ENCODE data around the gene BMERB1.
A peak's percentile ranks its signal among the peaks of the same experiment; 100 is the strongest.
"Not testable (repeated sequence)": the region's sequence is repeated elsewhere in the genome, so short reads cannot be mapped to it uniquely, and the experiment has no call there.

BMERB1 gene

GRCh38 chr16:15542734-15543347 lies 108.5 kb downstream of the BMERB1 start:
- DNase-seq (ENCODE audit: low spot score): no peak
- Mint-ChIP-seq H3K27me3 (ENCODE audit: low read depth) (no peaks in the 10 kb centered on the region), H3K4me3 (no peak overlapping the region), H3K9me3 (no peaks in the 10 kb centered on the region), H3K27ac (no peak overlapping the region), H3K36me3 (ENCODE audit: low read depth) (no peaks in the 10 kb centered on the region), H3K4me1 (ENCODE audit: low read depth) (peaks cover 2% of the 10 kb centered on the region)

- Mint-ChIP-seq H3K36me3 (ENCODE audit: low read depth) (no peaks in the 10 kb centered on the region), H3K9me3 (no peaks in the 10 kb centered on the region), H3K27ac (no peak overlapping the region), H3K27me3 (ENCODE audit: low read depth) (no peaks in the 10 kb centered on the region), H3K4me3 (no peak overlapping the region), H3K4me1 (ENCODE audit: low read depth) (peaks cover 2% of the 10 kb centered on the region)
- DNase-seq (ENCODE audit: low spot score): no peak
Measured at GRCh38 chr16:15544405-15544804, 110.0 kb downstream of the BMERB1 start.

GRCh38 chr16:15545544-15545943 lies 111.2 kb downstream of the BMERB1 start:
- no peaks in the 10 kb centered on the region for H3K9me3 Mint-ChIP-seq
- H3K36me3 Mint-ChIP-seq (ENCODE audit: low read depth): no peaks in the 10 kb centered on the region
- H3K27me3 Mint-ChIP-seq (ENCODE audit: low read depth): no peaks in the 10 kb centered on the region
- H3K27ac Mint-ChIP-seq: no peak overlapping the region
- peaks cover 2% of the 10 kb centered on the region for H3K4me1 Mint-ChIP-seq (ENCODE audit: low read depth)
- DNase-seq (ENCODE audit: low spot score): no peak
- H3K4me3 Mint-ChIP-seq: no peak overlapping the region

GRCh38 chr16:15547072-15547767 lies 112.8 kb downstream of the BMERB1 start:
- H3K27ac Mint-ChIP-seq; H3K27me3 Mint-ChIP-seq (ENCODE audit: low read depth); DNase-seq (ENCODE audit: low spot score); H3K4me3 Mint-ChIP-seq; H3K4me1 Mint-ChIP-seq (ENCODE audit: low read depth); H3K36me3 Mint-ChIP-seq (ENCODE audit: low read depth); H3K9me3 Mint-ChIP-seq: not testable (repeated sequence)

- Mint-ChIP-seq H3K27me3 (ENCODE audit: low read depth) (no peaks in the 10 kb centered on the region), H3K4me1 (ENCODE audit: low read depth) (peaks cover 2% of the 10 kb centered on the region), H3K36me3 (ENCODE audit: low read depth) (no peaks in the 10 kb centered on the region), H3K27ac (no peak overlapping the region), H3K4me3 (no peak overlapping the region), H3K9me3 (no peaks in the 10 kb centered on the region)
- no peak for DNase-seq (ENCODE audit: low spot score)
Measured at GRCh38 chr16:15547768-15548096, 113.3 kb downstream of the BMERB1 start.

GRCh38 chr16:15548482-15548891 lies 114.1 kb downstream of the BMERB1 start:
- no peaks in the 10 kb centered on the region for H3K27me3 Mint-ChIP-seq (ENCODE audit: low read depth)
- DNase-seq (ENCODE audit: low spot score): no peak
- no peak overlapping the region for H3K27ac Mint-ChIP-seq
- H3K9me3 Mint-ChIP-seq: no peaks in the 10 kb centered on the region
- H3K4me3 Mint-ChIP-seq: no peak overlapping the region
- H3K36me3 Mint-ChIP-seq (ENCODE audit: low read depth): no peaks in the 10 kb centered on the region
- H3K4me1 Mint-ChIP-seq (ENCODE audit: low read depth): peaks cover 2% of the 10 kb centered on the region

- Mint-ChIP-seq H3K27me3 (ENCODE audit: low read depth) (no peaks in the 10 kb centered on the region), H3K4me1 (ENCODE audit: low read depth) (no peaks in the 10 kb centered on the region), H3K27ac (no peak overlapping the region), H3K36me3 (ENCODE audit: low read depth) (no peaks in the 10 kb centered on the region), H3K9me3 (no peaks in the 10 kb centered on the region), H3K4me3 (no peak overlapping the region)
- peak; percentile 6 for DNase-seq (ENCODE audit: low spot score)
Measured at GRCh38 chr16:15552507-15552906, 118.1 kb downstream of the BMERB1 start.

GRCh38 chr16:15553313-15554088 lies 119.1 kb downstream of the BMERB1 start:
- Mint-ChIP-seq H3K36me3 (ENCODE audit: low read depth) (no peaks in the 10 kb centered on the region), H3K4me1 (ENCODE audit: low read depth) (no peaks in the 10 kb centered on the region), H3K9me3 (no peaks in the 10 kb centered on the region), H3K4me3 (no peak overlapping the region), H3K27ac (no peak overlapping the region), H3K27me3 (ENCODE audit: low read depth) (no peaks in the 10 kb centered on the region)
- DNase-seq (ENCODE audit: low spot score): peak; percentile 17

- no peak overlapping the region for H3K4me3 Mint-ChIP-seq
Measured at GRCh38 chr16:15556130-15556529, 121.7 kb downstream of the BMERB1 start.

GRCh38 chr16:15557258-15557657 lies 122.9 kb downstream of the BMERB1 start:
- H3K36me3 Mint-ChIP-seq (ENCODE audit: low read depth): no peaks in the 10 kb centered on the region
- H3K4me1 Mint-ChIP-seq (ENCODE audit: low read depth): no peaks in the 10 kb centered on the region
- DNase-seq (ENCODE audit: low spot score): no peak
- no peaks in the 10 kb centered on the region for H3K27me3 Mint-ChIP-seq (ENCODE audit: low read depth)
- no peak overlapping the region for H3K4me3 Mint-ChIP-seq
- no peak overlapping the region for H3K27ac Mint-ChIP-seq
- no peaks in the 10 kb centered on the region for H3K9me3 Mint-ChIP-seq

More at GRCh38 chr16:15556130-15556529, 121.7 kb downstream of the BMERB1 start:
- H3K9me3 Mint-ChIP-seq: no peaks in the 10 kb centered on the region
- H3K27ac Mint-ChIP-seq: no peak overlapping the region
- no peaks in the 10 kb centered on the region for H3K36me3 Mint-ChIP-seq (ENCODE audit: low read depth)
- no peak for DNase-seq (ENCODE audit: low spot score)
- H3K27me3 Mint-ChIP-seq (ENCODE audit: low read depth): no peaks in the 10 kb centered on the region
- H3K4me1 Mint-ChIP-seq (ENCODE audit: low read depth): no peaks in the 10 kb centered on the region

- Mint-ChIP-seq H3K36me3 (ENCODE audit: low read depth) (no peaks in the 10 kb centered on the region), H3K4me1 (ENCODE audit: low read depth) (peaks cover 1% of the 10 kb centered on the region), H3K27me3 (ENCODE audit: low read depth) (no peaks in the 10 kb centered on the region), H3K27ac (no peak overlapping the region), H3K9me3 (peaks cover 4% of the 10 kb centered on the region), H3K4me3 (no peak overlapping the region)
- DNase-seq (ENCODE audit: low spot score): no peak
Measured at GRCh38 chr16:15559176-15559575, 124.8 kb downstream of the BMERB1 start.

GRCh38 chr16:15564604-15565339 lies 130.4 kb downstream of the BMERB1 start:
- Mint-ChIP-seq H3K27ac (no peak overlapping the region), H3K36me3 (ENCODE audit: low read depth) (no peaks in the 10 kb centered on the region), H3K9me3 (peaks cover 4% of the 10 kb centered on the region), H3K4me3 (no peak overlapping the region), H3K27me3 (ENCODE audit: low read depth) (no peaks in the 10 kb centered on the region), H3K4me1 (ENCODE audit: low read depth) (peaks cover 1% of the 10 kb centered on the region)
- DNase-seq (ENCODE audit: low spot score): no peak

GRCh38 chr16:15566095-15566494 lies 131.7 kb downstream of the BMERB1 start:
- peaks cover 4% of the 10 kb centered on the region for H3K9me3 Mint-ChIP-seq

GRCh38 chr16:15567823-15568222 lies 133.4 kb downstream of the BMERB1 start:
- no peak for DNase-seq (ENCODE audit: low spot score)
- Mint-ChIP-seq H3K4me1 (ENCODE audit: low read depth) (peaks cover 5% of the 10 kb centered on the region), H3K4me3 (no peak overlapping the region), H3K9me3 (peaks cover 8% of the 10 kb centered on the region), H3K36me3 (ENCODE audit: low read depth) (peaks cover 3% of the 10 kb centered on the region), H3K27ac (no peak overlapping the region), H3K27me3 (ENCODE audit: low read depth) (no peaks in the 10 kb centered on the region)

More at GRCh38 chr16:15566095-15566494, 131.7 kb downstream of the BMERB1 start:
- Mint-ChIP-seq H3K36me3 (ENCODE audit: low read depth) (no peaks in the 10 kb centered on the region), H3K4me1 (ENCODE audit: low read depth) (peaks cover 1% of the 10 kb centered on the region), H3K27me3 (ENCODE audit: low read depth) (no peaks in the 10 kb centered on the region), H3K4me3 (no peak overlapping the region), H3K27ac (no peak overlapping the region)
- DNase-seq (ENCODE audit: low spot score): no peak

All from T-helper 2 cell treated with Interferon-gamma antibody and Interleukin-4, amounts not matched to agents 5 μg/mL and 100 μg/mL, for 36 hours (primary cell).